Fibroblast of upper back skin (primary cell): ENCODE measurements around the gene NRXN2.

Source experiments
- DNase-seq: peaks from one replicate; pipeline ENCODE4 v3.0.0-alpha.2; 2013

The NRXN2 gene

GRCh38 chr11:64560139-64560771 lies 162.7 kb downstream of the NRXN2 start:
- DNase-seq = no peak

- no peak for DNase-seq
Measured at GRCh38 chr11:64559351-64560138, 163.5 kb downstream of the NRXN2 start.

GRCh38 chr11:64558869-64559268 lies 164.1 kb downstream of the NRXN2 start:
- no peak for DNase-seq

- no peak for DNase-seq
Measured at GRCh38 chr11:64558065-64558745, 164.8 kb downstream of the NRXN2 start.

GRCh38 chr11:64556721-64557250 lies 166.2 kb downstream of the NRXN2 start:
- DNase-seq = no peak
